GM18907 (cell line): ENCODE results near the gene ARL15.

ENCODE experiments used
- ATAC-seq: cut with Tn5 transposase; IDR thresholded peaks from one replicate; pipeline ENCODE4 v1.9.1; 2021; ENCODE audit warnings: mild to moderate bottlenecking, moderate library complexity; ENCODE audit not compliant: unreplicated experiment

The ARL15 gene

DNA sequence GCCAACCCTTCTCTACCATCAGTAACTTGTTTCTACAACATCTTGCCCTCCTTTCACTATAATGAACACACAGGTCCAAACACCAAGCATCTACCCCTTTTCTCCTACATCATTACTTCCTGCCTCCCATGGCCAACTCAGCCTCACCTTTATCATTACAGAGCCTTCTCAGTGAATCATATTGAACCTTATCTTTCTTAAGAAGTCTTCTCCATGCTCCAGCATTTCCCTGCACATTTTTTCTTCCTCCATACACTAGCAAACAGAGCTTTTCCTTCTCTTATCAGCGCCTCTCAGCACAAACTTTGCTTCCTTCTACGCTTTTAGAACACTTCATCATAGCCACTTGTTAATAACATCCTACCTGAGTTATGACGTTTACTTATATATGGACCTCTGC, 148.2 kb downstream of the ARL15 start:
- ATAC-seq = no peak

DNA sequence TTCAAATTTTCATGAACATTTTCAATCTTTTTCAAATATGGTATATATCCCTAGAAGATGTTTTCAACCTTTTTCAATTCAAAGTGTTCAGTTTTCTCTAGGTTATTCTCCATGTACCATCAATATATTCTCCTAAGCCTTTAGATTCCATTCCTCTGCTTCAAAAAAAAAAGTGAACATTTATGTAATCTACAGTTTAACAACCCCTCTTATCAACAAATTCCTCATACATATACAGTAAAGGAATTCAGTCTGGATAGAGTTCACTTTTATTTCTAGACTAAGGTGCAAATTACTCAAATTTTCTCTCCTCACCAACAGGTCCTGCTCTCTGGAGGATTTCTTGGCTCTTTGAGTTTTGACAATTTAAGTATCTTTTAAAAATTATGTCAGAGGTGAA, 150.0 kb downstream of the ARL15 start:
- ATAC-seq = no peak

DNA sequence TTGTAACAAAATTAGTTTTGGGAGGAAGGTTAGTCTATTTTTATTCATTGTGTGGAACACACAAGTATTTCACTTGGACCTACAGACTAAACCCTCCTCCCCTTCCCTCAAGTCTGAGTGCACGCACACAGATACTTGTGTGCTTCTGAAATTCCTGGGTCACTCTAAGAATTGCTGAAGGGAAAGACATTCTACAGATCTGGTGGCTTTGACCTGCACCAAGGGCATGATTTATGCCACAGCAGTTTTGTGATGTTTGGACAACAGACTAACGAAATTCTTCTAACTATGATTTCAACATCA, 150.5 kb downstream of the ARL15 start:
- no peak for ATAC-seq

DNA sequence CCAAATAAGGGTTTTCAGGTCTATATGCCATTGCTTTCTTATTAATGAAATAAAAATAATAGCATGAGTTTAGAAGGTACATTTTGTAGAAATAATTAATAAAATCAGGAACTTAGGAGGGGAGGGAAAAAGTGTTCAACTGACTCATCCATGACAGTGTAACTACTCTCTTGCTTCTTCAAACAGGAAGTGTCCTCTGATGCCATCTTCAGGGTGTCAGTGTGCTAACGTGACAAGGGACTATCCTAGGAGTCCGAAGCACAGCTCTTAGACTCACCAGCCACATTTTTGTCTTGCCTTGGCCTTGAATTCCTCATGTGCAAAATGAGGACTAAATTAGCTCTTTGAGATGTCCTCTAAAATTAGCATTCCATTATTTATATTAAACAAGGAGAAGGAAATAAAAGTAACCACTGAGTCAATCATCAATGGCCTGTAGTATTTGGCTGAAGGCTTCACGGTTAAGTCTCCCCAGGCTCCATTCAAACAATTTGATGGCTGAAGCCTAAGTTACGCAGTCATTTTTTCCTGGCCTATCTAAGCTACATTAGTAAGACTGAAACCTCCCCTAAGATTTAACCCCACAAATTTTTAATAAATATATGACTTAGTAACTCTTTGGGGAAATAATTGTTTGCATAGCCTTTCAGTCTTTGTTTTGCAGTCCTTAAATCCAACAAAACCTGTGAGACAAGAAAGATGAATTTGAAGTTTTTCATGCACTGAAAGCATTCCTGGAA, 151.1 kb downstream of the ARL15 start:
- peak; percentile 97 for ATAC-seq

DNA sequence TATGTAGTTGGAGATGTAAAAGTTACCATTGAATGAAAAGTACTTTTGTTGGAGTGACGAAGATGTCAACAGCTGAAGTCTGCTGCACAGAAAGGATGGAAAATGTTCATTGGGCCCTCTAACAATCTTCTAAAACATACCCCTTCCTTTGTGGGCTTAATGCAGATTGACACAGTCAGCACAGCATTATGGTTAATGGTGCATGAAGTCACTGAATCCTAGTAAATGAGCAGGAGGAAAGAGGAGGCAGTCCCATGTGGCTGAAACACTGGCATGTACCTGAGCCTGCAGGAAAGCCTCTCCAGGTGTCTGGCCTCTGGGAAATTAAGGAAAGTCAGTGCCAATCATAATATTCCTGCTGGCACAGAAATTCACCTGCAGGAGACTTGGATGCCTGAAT, 153.8 kb downstream of the ARL15 start:
- ATAC-seq = no peak

DNA sequence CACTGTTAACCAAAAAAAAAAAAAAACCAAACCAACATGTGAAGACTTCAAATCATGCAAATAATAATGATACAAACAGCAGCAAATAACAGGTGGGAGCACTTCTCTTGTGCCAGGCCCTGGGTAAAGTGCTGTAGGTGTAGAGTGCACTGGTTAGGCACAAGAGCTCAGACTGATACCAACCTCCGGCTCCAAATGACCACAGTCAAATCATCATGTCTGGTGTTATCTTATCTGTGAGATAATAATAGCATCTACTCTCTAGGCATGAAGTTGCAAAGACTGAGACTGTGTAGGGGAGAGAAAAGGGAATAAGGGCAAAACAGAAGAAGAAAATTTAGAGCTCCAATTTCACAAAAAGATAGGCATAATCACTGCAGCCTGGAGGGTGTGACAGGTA, 159.5 kb downstream of the ARL15 start:
- no peak for ATAC-seq

DNA sequence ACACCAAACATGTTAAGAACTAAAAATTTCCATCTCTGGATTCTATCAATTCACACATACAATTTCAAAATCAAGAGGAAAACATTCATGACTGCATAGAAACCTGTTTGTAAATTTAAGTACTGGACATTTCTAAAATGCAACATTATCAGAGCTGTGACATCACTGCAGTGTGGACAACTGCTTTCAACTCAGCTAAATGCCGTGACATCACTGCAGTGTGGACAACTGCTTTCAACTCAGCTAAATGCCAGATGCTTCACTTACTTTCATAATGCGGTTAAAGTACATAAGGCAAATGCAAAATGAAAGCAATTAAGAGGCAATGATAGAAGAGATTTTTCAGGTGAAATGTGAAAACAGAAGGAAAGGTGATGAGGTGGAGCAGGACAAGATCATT, 161.5 kb downstream of the ARL15 start:
- no peak for ATAC-seq

DNA sequence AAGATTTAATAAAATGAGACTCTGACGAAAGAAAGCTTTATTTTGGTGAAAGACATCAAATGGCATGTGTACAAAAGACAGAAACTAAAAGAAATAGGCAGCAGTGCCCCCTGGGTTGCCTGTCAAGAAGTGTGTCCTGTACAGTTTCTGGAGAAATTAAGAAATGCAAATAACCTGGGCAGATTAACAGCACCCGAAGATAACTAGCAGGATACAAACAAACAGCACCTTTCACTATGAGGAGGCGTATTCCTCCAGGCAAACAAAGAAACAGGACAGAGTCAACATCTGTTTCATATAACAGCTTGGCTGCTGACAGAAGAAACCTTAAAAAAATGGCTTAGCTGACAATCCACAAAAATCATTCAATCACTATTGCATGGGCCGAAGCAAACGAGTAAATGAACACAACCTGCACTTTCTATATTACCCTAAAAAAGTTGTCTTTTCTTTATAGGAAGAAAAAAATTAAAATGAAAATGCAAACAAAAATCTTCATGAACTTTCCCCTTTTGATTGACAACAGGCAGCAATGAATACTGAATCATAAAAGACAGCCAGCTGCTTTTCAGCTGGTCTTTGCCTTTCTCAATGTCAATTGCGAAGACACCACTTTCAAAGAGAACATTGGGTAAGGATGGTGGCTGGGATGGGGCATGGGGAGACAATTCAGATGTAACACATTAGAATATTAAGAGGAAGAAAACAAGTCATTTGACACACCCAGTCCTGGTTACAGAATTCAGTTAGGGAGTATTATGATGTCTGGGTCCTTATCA, 162.1 kb downstream of the ARL15 start:
- ATAC-seq = no peak

DNA sequence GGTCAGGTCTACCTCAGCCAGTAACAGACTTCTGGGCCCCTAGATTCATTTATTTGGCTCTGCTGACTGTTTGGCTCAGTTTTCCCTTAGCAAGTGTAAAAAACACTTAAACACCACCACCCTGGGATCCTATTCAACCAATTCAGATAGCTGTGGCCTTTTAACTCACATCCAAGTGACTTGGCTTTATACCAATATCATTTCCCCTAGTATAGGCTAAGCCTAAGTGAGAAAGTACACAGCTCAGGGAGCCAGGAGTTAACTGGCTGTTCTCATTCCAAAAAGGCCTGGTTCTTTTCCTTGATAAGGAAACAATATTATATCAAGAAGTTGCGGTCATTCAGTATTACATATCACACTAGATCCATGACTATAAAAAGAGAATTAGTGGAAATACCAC, 163.5 kb downstream of the ARL15 start:
- ATAC-seq = no peak

DNA sequence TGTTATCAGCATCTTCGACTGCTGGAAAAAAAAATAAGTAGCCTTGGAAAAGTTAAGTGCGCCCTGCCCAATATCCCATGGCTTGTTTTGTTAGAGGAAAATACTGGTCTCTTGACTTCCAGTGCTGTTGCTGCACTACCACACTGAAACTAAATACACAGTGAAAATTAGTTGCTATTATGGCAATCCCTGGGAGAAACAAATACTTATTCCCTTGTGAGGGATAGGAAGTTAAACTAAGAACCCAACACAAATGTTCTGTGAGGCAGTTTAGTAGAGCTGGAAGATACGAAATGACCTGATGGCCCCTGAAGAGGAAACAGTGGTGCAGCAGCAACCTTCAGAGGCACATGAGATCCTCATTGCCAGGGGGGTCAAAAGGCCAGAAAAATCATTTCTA, 164.0 kb downstream of the ARL15 start:
- no peak for ATAC-seq

DNA sequence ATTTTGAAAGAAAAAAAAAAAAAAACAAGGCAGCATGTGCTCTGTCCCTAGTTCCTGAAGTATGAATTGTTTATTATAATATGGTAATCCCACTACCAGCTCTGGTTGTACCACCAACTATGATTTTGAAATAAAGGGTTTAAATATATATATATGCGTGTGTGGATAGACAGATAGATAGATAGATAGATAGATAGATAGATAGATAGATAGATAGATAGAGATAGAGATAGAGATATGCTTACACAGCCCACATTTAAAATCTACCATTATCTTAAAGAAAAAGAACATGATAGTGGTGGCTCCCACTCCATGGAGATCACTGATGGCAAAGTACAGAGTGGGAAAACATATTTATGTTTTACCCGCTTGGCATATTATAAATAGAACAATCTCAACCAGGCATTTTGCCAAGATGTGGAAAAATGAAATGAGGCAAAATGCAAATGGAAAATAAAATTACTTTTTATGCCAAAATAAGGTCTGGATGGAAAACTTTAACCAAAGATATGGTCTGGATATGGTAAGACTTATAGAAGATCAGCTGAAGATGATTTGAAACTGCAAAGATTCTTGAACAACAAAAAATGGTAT, 170.0 kb downstream of the ARL15 start:
- no peak for ATAC-seq

DNA sequence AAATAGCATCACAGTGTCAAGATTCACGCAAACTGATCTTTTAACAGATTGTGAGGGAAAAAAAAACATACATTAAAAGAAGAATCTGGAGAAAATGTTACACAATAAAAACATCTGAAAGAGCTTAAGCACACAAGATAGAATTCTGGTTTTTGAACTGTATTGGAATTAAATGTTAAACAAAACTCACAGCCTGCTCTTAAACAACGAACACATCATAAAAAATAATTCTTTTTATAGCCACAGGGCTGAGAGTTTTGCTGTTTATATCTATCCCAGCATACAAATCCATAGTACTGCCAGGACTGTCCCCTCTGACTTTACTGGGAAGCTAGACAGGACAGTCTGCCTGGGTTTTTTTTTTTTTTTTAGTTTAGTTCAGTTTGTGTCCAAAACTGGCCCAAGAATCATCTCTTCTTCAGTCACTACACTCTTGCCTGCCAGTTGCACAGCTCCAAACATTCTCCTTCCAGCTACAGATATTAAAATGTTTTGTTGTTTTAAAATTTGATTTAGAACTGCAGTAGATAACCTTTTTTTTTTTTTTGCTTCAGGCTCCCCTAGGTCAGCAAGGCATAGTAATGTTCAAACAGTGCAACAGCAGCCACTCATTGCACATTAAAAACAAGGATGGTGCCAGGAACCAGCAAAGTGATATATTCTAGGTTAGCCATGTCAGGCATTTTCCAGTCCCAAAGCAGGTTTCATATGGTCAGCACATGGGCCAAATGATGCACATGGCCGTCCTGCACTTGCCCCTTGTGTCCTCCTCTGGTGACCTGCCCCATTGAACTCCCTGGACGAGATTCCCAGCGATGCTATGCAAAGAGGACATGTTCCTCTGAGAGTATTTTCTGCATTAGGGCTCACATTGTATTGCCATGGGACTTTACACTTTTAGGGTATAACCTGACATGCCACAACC, 173.6 kb downstream of the ARL15 start:
- no peak for ATAC-seq

DNA sequence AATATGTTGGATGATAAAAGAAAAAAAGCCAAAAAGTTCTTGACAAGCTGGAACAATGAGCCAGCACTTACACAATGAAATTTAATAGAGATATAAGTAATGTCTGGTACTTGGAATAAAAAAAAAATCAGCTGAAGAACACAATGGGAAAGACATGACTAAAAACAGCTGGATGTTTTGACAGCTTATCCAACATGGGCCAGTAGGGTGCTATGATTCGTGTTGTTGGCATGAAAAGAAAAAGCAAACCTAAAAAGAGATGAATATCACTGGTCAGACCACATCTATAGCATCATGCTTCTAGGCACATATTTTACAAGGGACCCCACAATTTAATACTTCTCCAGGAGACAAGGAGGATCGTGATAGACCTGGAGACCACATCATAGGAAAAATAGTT, 175.3 kb downstream of the ARL15 start:
- no peak for ATAC-seq

DNA sequence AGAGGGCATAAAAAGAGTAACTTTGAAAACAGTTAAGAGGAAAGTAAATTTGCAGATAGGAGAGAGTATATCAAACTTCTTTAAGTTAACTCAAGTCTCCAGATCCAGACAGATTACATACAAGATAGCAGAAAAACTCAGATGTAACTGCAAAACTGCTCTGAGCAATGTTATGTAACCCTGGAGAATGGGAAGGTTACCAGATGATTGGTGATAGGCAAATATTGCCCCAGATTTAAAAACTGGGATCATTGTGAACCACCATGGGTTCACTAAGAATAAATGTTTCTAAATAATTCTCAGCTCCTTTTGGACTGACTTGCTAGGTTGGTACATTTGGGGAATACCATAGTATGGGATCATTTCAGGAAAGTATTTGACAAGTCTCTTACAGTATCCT, 176.5 kb downstream of the ARL15 start:
- ATAC-seq = no peak

DNA sequence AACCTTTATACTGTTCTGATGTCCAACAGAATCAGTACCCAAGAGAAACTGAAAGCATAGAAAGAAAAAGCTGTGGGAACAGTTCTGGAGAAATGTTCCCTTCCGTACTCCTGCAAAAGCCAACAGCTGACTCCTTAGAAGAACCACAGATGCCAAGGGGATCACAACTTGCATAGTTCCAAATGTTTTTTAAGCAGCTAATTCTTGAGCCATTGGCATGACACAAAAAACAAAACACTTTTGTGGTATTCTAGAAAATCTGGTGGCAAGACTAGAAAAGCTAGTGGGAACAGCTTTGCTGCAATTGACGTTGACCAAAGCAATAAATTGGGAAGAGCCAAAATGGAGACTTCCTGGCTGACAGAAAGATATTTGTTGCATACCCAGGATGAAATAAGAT, 189.9 kb downstream of the ARL15 start:
- no peak for ATAC-seq

DNA sequence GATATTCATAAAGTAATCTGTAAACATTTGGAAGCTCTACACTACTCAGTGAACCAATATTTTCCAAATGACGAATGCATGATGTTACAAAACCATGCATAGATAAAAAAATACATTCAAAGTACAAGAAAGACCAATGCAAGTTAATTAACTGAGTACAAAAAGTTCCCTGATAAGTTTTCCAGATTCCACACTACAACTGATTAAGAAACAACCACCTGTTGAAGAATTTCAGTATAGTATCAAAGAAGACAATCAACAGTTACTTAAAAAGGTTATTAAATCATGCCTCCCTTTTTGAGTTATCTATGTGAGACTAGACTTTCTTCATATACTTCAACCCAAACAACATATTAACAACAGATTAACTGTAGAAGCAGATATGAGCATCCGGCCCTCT, 192.4 kb downstream of the ARL15 start:
- no peak for ATAC-seq

DNA sequence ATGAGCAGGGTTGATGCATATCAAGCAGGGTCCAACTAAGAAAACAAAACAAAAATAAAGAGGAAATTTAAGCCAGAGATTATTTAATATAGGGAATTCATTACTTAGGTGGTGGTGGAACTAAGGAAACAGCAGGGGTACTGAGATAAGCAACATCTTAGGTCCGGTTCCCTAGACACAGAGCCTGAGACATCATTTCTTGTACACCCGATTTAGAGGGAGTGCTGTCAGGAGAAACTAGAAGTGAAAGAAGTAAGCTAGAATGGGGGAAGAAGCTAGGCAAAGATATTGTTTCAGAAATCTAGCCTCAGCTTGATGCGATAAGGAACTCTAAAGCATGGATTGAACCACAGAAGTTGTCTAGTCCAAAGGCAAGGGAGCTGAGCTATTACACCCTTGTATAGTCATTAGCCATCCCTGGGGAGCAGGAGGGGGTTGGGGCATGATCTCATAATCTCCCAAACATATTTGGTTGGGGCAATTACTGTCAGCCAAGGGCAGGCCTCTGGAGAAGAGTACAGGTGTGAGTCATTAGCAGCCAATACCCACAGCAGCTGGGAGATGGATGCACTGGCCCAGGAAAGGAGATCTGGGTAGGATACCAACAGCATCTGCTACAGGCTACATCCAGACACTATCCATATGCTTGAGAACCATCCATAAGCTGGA, 194.5 kb downstream of the ARL15 start:
- ATAC-seq = no peak

DNA sequence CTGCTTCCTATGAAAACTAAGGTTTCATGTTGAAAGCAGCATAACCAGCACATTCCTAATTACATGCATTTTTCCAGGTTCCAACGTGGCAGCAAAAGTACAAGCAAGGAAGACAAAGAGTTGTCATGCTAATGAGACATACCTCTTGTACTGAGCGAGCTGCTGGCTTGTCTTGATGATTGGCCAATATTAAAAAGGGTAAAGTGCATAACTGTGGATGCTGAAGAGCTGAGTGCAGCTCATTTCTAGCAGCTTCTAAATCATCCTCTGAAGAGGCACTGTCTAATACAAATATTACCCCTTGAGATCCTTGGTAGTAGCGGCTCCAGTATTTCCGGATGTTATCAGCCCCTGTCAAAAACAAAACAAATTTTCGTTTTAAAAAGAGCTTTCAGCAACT, 197.3 kb downstream of the ARL15 start:
- ATAC-seq = no peak

DNA sequence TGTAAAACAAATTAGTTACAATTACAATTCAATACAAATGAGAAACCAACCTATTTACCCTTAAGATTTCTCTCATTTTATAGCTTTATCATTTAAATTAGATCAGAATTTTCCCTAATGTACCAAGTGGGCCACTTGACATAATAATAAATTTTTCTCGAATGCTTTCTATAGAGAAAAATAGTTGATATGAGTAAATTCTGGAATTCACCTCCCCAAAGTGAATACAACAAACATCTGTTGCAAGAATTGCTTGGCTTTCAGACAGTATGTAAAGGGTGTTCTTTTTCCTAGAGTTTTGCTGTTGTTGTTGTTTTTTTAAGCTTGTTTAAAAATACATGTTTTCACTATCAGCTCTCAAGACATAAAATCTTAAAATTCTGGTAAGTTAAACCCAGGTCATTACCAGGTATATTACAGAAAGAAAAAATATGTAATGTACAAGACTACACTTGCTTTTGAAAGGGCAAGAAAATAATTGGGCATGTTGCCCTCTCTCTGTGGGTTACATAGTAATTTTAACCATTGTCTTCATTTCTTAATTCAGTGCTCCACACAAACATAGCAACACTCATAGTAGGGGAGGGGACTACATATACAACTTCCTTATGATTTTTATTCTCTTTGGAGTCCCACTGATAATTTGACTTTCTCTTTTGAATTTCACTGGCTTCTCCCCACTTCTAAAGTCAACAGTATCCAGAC, 200.6 kb downstream of the ARL15 start:
- no peak for ATAC-seq

DNA sequence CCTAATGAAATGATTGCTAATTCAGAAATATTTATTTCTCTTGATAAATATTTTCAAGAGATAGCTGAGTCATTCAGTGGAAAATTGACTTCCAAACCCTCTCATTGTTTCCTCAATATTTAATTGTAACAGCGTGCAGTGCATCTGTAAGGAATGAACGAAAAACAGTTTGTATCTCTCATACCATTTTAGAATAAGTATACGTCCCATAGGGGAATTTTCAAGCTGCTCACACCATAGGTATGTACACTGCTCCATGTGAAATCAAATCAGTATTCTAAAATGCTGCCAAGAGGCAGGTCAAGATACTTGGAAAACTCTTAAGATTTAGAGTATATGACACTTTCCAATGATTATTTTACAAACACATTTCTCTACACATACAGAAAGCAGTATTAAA, 202.2 kb downstream of the ARL15 start:
- ATAC-seq = no peak
